Hepatocyte (in vitro differentiated cells): ENCODE measurements around the gene TSPAN9. TPM values are rescaled to one million over a fixed set of nuclear protein-coding genes. Genes with fewer than 3 reads are reported as not detected.

Experiments used
- DNase-seq: peaks from one replicate; pipeline ENCODE4 v3.0.0-alpha.2; 2016; ENCODE audit warnings: low spot score
- H2AFZ ChIP-seq: fragments of 200-600 bp; sonication (generic); 2 replicates; pipeline ENCODE4 v1.6.0; 2016; ENCODE audit warnings: antibody characterized with exemption, mild to moderate bottlenecking
- H3K27ac ChIP-seq: fragments of 200-600 bp; sonication (generic); 2 replicates; pipeline ENCODE4 v1.5.1; 2016; ENCODE audit warnings: mild to moderate bottlenecking
- H3K27me3 ChIP-seq: fragments of 200-600 bp; sonication (generic); 2 replicates; pipeline ENCODE4 v1.6.1; 2016
- H3K36me3 ChIP-seq: fragments of 200-600 bp; sonication (generic); replicated peaks from 2 replicates; pipeline ENCODE4 v1.5.1; 2016; ENCODE audit warnings: low read depth; ENCODE audit not compliant: insufficient read depth
- H3K4me1 ChIP-seq: fragments of 200-600 bp; sonication (generic); 2 replicates; pipeline ENCODE4 v1.5.1; 2016; ENCODE audit warnings: mild to moderate bottlenecking, moderate library complexity; ENCODE audit not compliant: insufficient read depth
- H3K4me2 ChIP-seq: fragments of 200-600 bp; sonication (generic); 2 replicates; pipeline ENCODE4 v1.6.0; 2016
- H3K4me3 ChIP-seq: fragments of 200-600 bp; sonication (generic); 2 replicates; pipeline ENCODE4 v1.5.1; 2016; ENCODE audit warnings: mild to moderate bottlenecking
- H3K79me2 ChIP-seq: fragments of 200-600 bp; sonication (generic); 2 replicates; pipeline ENCODE4 v1.6.0; 2017; ENCODE audit warnings: mild to moderate bottlenecking
- H3K9me2 ChIP-seq: fragments of 200-600 bp; sonication (generic); replicated peaks from 2 replicates; pipeline ENCODE4 v1.6.0; 2017; ENCODE audit warnings: mild to moderate bottlenecking; ENCODE audit not compliant: insufficient read depth
- H3K9me3 ChIP-seq: fragments of 200-600 bp; sonication (generic); 2 replicates; pipeline ENCODE4 v1.5.1; 2016; ENCODE audit warnings: low read depth, mild to moderate bottlenecking
- H4K20me1 ChIP-seq: fragments of 200-600 bp; sonication (generic); 2 replicates; pipeline ENCODE4 v1.6.0; 2016; ENCODE audit warnings: mild to moderate bottlenecking; ENCODE audit not compliant: insufficient read depth, poor library complexity, severe bottlenecking
- CTCF ChIP-seq: fragments of 200-600 bp; sonication (generic); IDR thresholded peaks from 2 replicates; pipeline ENCODE4 v1.5.1; 2016; ENCODE audit warnings: antibody characterized with exemption, mild to moderate bottlenecking; ENCODE audit not compliant: poor library complexity
- EZH2 ChIP-seq: fragments of 200-600 bp; sonication (generic); IDR thresholded peaks from 2 replicates; pipeline ENCODE4 v1.6.1; 2016; ENCODE audit warnings: antibody characterized with exemption, mild to moderate bottlenecking, borderline replicate concordance
- EZH2phosphoT487 ChIP-seq: fragments of 200-600 bp; sonication (generic); IDR thresholded peaks from one replicate; pipeline ENCODE4 v1.6.1; 2018; ENCODE audit warnings: antibody characterized with exemption, mild to moderate bottlenecking, low read depth, moderate library complexity; ENCODE audit not compliant: unreplicated experiment, severe bottlenecking
- WGBS: methylation state at CpG from one replicate; pipeline ENCODE4 v1.1.6; 2016; ENCODE audit warnings: low lambda C conversion rate; ENCODE audit errors: missing lambda C conversion rate; 5-methylcytosine and 5-hydroxymethylcytosine counted together
- polyA plus RNA-seq: library from polyadenylated mRNA; unstranded; fragments of >200 nt; fragmentation: Nextera tagmentation; extraction: Ambion mirVana; gene quantifications from 2 replicates; pipeline ENCODE4 v1.2.1, GENCODE V29; 2016
- total RNA-seq: library from RNA; depleted of rRNA; stranded (reverse); fragments of >200 nt; gene quantifications from 2 replicates; pipeline ENCODE4 v1.2.3, GENCODE V29; 2014

Gene TSPAN9
- total and polyA plus RNA-seq, 2 experiments from 2014 or later, result 16.6 to 38.6 TPM

GRCh38 chr12:3105690-3106479 lies 28.7 kb downstream of the TSPAN9 start:
- H4K20me1 ChIP-seq, result peaks cover 2% of the 10 kb centered on the region
- WGBS, result 94% methylated on average over 29 of the region's 29 CpGs
- no peaks in the 10 kb centered on the region for H3K9me2 ChIP-seq
- peaks cover 28% of the 10 kb centered on the region for H3K79me2 ChIP-seq
- H3K27ac ChIP-seq, result peak overlapping the region; percentile 85
- H3K27me3 ChIP-seq, result no peaks in the 10 kb centered on the region
- H2AFZ ChIP-seq, result no peak overlapping the region
- H3K4me3 ChIP-seq, result no peak overlapping the region
- no peaks in the 10 kb centered on the region for H3K9me3 ChIP-seq
- no peak overlapping the region for H3K4me2 ChIP-seq
- no peaks in the 10 kb centered on the region for H3K36me3 ChIP-seq
- peaks cover 38% of the 10 kb centered on the region for H3K4me1 ChIP-seq
- no peak for DNase-seq
- no peak for TF ChIP-seq CTCF
- no peak for TF ChIP-seq EZH2phosphoT487
- TF ChIP-seq EZH2, result no peak

GRCh38 chr12:3106579-3106978 lies 29.4 kb downstream of the TSPAN9 start:
- Histone ChIP-seq H3K9me3 (no peaks in the 10 kb centered on the region), H2AFZ (no peak overlapping the region), H3K36me3 (no peaks in the 10 kb centered on the region), H3K4me2 (no peak overlapping the region), H3K79me2 (peaks cover 25% of the 10 kb centered on the region), H3K4me1 (peaks cover 38% of the 10 kb centered on the region), H3K27ac (no peak overlapping the region), H3K4me3 (no peak overlapping the region), H3K27me3 (no peaks in the 10 kb centered on the region), H4K20me1 (peaks cover 2% of the 10 kb centered on the region), H3K9me2 (no peaks in the 10 kb centered on the region)
- 82% methylated on average over 7 of the region's 7 CpGs for WGBS
- DNase-seq, result no peak
- TF ChIP-seq EZH2 (no peak), EZH2phosphoT487 (no peak), CTCF (no peak)

GRCh38 chr12:3107071-3107583 lies 29.9 kb downstream of the TSPAN9 start:
- Histone ChIP-seq H3K79me2 (peaks cover 21% of the 10 kb centered on the region), H3K4me2 (no peak overlapping the region), H2AFZ (no peak overlapping the region), H3K9me2 (no peaks in the 10 kb centered on the region), H3K36me3 (no peaks in the 10 kb centered on the region), H3K4me1 (peaks cover 38% of the 10 kb centered on the region), H4K20me1 (peaks cover 2% of the 10 kb centered on the region), H3K4me3 (no peak overlapping the region), H3K27me3 (no peaks in the 10 kb centered on the region), H3K9me3 (no peaks in the 10 kb centered on the region), H3K27ac (no peak overlapping the region)
- 57% methylated on average over 14 of the region's 14 CpGs for WGBS
- DNase-seq, result no peak
- TF ChIP-seq EZH2phosphoT487 (no peak), CTCF (no peak), EZH2 (no peak)
